Left renal pelvis (tissue), 4 donors: ENCODE measurements around the gene TRPC6. TPM values are rescaled to one million over a fixed set of nuclear protein-coding genes. Genes with fewer than 3 reads are reported as not detected.
"Not testable (repeated sequence)": the region's sequence is repeated elsewhere in the genome, so short reads cannot be mapped to it uniquely, and the experiment has no call there.

Experiments used
- DNase-seq, 4 donors: peaks; one replicate each; pipeline ENCODE4 v3.0.0-alpha.2; 2013; ENCODE audit warnings: low read depth in 4 of 4, low spot score in 3 of 4
- polyA plus RNA-seq, 4 donors: library from polyadenylated mRNA; unstranded; fragments of 120-200 nt; gene quantifications; one replicate each; pipeline ENCODE4 v1.2.1, GENCODE V29; 2013; ENCODE audit not compliant: insufficient read length in 4 of 4

TRPC6 gene
- polyA plus RNA-seq, 4 donors = 7.0 to 10.4 (median 8.5) TPM

GRCh38 chr11:101523634-101524260 lies 60.1 kb downstream of the TRPC6 start:
- DNase-seq = no peak

GRCh38 chr11:101523193-101523592 lies 60.6 kb downstream of the TRPC6 start:
- DNase-seq = no peak

DNA sequence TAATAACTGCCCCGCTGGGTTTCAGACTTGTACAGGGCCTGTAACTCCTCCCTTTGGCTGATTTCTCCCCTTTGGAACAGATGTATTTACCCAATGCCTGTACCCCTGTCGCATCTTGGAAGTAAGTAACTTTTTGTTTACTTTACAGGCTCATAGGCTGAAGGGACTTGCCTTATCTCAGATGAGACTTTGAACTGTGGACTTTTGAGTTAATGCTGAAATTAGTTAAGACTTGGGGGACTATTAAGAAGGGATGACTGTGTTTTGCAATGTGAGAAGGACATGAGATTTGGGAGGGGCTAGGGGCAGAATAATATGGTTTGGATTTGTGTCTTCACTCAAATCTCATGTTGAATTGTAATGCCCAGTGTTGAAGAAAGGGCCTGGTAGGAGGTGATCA lies 62.0 kb downstream of the TRPC6 start:
- DNase-seq = no peak

- DNase-seq = no peak
These were observed 67.3 kb downstream of the TRPC6 start for GRCh38 chr11:101516546-101516945.

- no peak for DNase-seq
These were observed 72.7 kb downstream of the TRPC6 start for GRCh38 chr11:101511065-101511464.

- DNase-seq = no peak
These were observed 73.2 kb downstream of the TRPC6 start for GRCh38 chr11:101510591-101510990.

- DNase-seq = no peak
These were observed 73.9 kb downstream of the TRPC6 start for GRCh38 chr11:101509922-101510321.

DNA sequence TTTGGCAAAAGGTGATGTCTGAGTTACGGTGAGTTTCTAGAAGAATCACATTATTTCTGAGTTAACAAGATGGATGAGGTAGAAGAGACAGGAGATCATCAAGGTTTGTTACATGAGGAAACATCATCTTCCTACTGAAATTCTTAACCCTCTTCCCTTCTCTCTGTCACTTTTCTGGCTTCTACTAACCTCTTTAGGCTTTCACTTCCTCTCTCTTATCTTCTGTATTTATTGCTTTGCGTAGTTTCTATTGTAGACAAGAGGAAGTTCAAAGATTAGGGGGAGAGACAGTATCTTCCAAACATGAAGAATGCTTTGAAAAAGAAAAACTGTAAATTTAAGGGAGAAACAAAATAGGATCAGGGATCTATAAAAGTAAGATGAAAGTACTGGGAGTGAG lies 75.4 kb downstream of the TRPC6 start:
- DNase-seq = no peak

DNA sequence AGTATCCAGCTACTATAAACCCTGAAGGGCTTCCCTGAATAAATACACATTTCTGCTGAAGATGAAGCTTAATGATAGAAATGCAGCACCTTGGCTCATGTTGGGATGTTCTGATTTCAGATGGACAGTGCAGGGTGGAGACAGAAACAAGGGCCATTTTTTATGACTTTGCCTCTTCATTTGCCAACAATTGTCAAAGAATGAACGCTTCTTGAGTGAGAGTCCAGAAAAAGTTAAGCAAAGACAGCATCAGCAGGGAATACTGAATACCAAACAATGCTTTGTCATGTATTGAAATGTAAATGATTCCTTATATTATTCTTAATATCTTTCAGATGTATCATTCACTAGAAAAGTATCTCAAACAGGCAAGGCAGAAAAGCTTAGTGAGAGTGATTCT lies 84.9 kb downstream of the TRPC6 start:
- DNase-seq = no peak

GRCh38 chr11:101497291-101497690 lies 86.5 kb downstream of the TRPC6 start:
- DNase-seq = no peak

DNA sequence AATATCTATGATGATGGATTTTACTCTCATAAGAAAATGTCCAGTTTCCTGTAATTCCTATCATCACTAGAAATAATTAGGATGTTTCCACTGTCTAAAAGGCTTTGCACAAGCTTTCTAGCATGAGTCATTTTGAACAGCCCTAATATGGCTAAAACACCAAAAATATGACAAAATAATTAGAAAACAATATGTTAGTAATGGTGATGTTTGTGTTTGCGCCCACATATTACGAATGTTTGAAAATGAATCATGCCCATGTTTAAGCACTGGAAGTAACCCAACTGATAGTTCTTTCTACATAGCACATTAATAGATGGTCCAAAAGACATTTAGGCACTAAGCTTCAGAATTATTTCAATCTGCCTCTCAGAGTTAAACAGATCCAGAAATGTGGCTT lies 96.0 kb downstream of the TRPC6 start:
- DNase-seq = no peak

GRCh38 chr11:101482556-101483124 lies 101.2 kb downstream of the TRPC6 start:
- DNase-seq = no peak

- no peak for DNase-seq
These were observed 105.0 kb downstream of the TRPC6 start for GRCh38 chr11:101478587-101479369.

GRCh38 chr11:101477926-101478325 lies 105.9 kb downstream of the TRPC6 start:
- DNase-seq = no peak

DNA sequence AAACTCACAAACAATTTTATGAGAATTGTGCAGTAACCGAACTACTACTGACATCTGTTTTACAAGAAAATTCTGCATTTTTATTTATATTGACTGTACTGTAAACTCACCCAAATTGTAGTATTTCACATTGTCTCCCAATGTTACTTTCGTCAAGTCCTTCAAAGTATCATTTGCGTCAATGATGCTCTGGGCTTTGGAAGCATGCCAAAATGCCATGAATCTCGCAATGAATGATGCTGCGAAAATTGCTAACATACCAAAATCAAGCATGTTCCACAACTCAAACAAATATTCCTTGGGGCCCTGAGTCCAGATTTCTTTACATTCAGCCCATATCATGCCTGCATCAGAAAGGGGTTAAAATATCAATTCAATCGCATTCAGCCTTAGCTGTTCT lies 107.6 kb downstream of the TRPC6 start:
- DNase-seq = no peak

DNA sequence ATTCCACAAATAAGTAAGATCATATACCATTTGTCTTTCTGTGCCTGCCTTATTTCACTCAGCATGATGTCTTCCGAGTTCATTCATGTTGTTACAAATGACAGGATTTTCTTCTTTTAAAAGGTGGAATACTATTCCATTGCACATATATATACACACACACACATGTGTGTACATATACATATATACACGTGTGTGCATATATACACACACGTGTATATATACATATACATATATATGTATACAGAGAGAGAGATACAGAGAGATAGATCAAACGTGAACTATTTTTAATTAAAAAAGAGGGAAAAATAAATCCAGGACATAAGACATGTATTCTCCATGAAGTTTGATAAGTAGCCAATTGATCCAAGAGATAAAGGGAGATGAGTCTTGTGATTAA lies 108.1 kb downstream of the TRPC6 start:
- DNase-seq = no peak

- DNase-seq = no peak
These were observed 109.1 kb downstream of the TRPC6 start for GRCh38 chr11:101474666-101475065.

DNA sequence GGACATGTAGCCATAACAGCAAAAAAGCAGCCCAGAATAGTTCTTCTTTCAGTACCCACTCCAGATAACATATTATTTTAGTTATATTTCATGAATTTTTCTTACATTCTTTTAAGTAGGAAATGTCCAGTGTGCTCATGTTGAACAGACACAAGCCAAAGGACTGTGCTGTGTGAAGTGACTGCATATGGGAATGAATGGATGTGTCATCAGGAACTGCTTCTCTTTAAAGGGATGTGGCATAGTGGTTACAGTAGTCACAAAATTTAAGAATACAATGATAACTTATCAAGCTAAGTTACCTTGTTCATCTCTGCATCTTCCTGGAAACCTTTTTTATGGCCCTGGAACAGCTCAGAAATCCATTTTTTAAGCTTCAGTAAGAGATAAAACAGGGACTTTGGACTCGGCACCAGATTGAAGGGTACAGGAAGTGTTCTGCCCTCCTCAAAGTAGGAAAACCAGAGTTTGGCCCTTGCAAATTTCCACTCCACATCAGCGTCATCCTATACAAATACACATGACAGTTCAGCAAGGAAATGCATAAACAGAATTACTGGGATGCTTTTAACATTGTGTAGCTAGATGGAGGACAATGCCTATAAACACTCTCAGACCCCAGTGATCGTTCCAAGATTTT lies 112.8 kb downstream of the TRPC6 start:
- no peak for DNase-seq

DNA sequence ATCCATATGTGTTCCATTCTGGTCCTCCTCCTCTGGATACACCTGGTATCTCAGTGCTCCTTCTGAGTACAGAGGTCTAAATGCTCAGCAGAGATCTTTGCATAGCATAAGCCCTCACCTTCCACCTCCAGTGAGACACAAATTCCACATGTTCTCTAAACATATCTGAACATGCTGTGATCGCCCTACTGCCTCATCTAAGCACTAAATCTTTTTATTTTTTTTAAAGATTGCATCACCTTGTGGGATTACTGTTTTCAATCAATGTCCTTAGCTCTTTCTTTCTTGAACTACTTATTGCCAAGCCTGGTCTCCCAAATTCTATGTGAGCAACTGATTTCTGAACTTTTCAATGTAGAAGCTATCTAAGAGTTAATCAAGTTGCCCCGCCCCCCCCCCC lies 113.4 kb downstream of the TRPC6 start:
- DNase-seq = no peak

DNA sequence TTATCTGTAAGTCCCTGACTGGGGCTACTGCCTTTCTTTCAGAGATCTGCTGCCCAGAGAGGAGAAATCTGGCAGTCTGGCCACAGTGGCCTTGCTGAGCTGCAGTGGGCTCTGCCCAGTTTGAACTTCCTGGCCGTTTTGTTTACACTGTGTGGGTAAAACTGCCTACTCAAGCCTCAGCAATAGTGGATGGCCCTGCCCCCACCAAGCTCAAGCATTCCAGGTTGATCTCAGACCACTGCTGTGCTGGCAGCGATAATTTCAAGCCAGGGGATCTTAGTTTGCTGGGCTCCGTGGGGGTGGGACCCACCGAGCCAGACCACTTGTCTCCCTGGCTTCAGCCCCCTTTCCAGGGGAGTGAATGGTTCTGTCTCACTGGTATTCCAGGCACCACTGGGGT lies 117.5 kb downstream of the TRPC6 start:
- no peak for DNase-seq

DNA sequence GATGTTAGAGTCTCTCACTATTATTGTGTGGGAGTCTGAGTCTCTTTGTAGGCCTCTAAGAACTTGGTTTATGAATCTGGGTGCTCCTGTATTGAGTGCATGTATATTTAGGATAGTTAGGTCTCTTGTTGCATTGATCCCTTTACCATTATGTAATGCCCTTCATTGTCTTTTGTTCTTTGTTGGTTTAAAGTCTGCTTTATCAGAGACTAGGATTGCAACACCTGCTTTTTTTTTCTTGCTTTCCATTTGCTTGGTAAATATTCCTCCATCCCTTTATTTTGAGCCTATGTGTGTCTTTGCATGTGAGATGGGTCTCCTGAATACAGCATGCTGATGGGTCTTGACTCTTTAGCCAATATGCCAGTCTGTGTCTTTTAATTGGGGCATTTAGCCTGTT lies 119.4 kb downstream of the TRPC6 start:
- DNase-seq = not testable (repeated sequence)

- DNase-seq = no peak
These were observed 124.8 kb downstream of the TRPC6 start for GRCh38 chr11:101459020-101459419.
